ENCODE results near the gene CNTNAP2.
"Not testable (repeated sequence)": the region's sequence is repeated elsewhere in the genome, so short reads cannot be mapped to it uniquely, and the experiment has no call there.

CNTNAP2 gene

GRCh38 chr7:147711447-147711846, 1594.8 kb downstream of the CNTNAP2 start:
- DNase-seq, result no peak

- DNase-seq, result no peak
Measured at GRCh38 chr7:147721962-147722830, 1605.6 kb downstream of the CNTNAP2 start.

- no peak for DNase-seq
Measured at GRCh38 chr7:147723536-147723935, 1606.9 kb downstream of the CNTNAP2 start.

- DNase-seq, result no peak
Measured at GRCh38 chr7:147731311-147731710, 1614.7 kb downstream of the CNTNAP2 start.

GRCh38 chr7:147737559-147738214, 1621.1 kb downstream of the CNTNAP2 start:
- not testable (repeated sequence) for DNase-seq

- DNase-seq, result no peak
Measured at GRCh38 chr7:147742301-147742700, 1625.7 kb downstream of the CNTNAP2 start.

- DNase-seq, result no peak
Measured at GRCh38 chr7:147756300-147756699, 1639.7 kb downstream of the CNTNAP2 start.

- DNase-seq, result no peak
Measured at GRCh38 chr7:147759327-147759943, 1642.8 kb downstream of the CNTNAP2 start.

- no peak for DNase-seq
Measured at GRCh38 chr7:147765301-147765700, 1648.7 kb downstream of the CNTNAP2 start.

- DNase-seq, result no peak
Measured at GRCh38 chr7:147771344-147771743, 1654.7 kb downstream of the CNTNAP2 start.

- no peak for DNase-seq
Measured at GRCh38 chr7:147774461-147774860, 1657.9 kb downstream of the CNTNAP2 start.

- no peak for DNase-seq
Measured at GRCh38 chr7:147775516-147776284, 1659.1 kb downstream of the CNTNAP2 start.

- no peak for DNase-seq
Measured at GRCh38 chr7:147777309-147777708, 1660.7 kb downstream of the CNTNAP2 start.

GRCh38 chr7:147779949-147780348, 1663.3 kb downstream of the CNTNAP2 start:
- DNase-seq, result no peak

GRCh38 chr7:147796581-147796980, 1680.0 kb downstream of the CNTNAP2 start:
- DNase-seq, result no peak

GRCh38 chr7:147798001-147798400, 1681.4 kb downstream of the CNTNAP2 start:
- no peak for DNase-seq

- DNase-seq, result not testable (repeated sequence)
Measured at GRCh38 chr7:147801762-147802161, 1685.2 kb downstream of the CNTNAP2 start.

- DNase-seq, result no peak
Measured at GRCh38 chr7:147803151-147803550, 1686.5 kb downstream of the CNTNAP2 start.

- DNase-seq, result no peak
Measured at GRCh38 chr7:147803606-147804005, 1687.0 kb downstream of the CNTNAP2 start.

GRCh38 chr7:147804032-147804431, 1687.4 kb downstream of the CNTNAP2 start:
- no peak for DNase-seq

- no peak for DNase-seq
Measured at GRCh38 chr7:147805996-147806576, 1689.5 kb downstream of the CNTNAP2 start.

GRCh38 chr7:147809786-147810185, 1693.2 kb downstream of the CNTNAP2 start:
- no peak for DNase-seq

- DNase-seq, result no peak
Measured at GRCh38 chr7:147810269-147810668, 1693.7 kb downstream of the CNTNAP2 start.

Data from CD4-positive, alpha-beta T cell treated with Interleukin-4 for 4 hours (primary cell).